GM18517 (cell line): ENCODE measurements around the gene KANSL2.
"Not testable (repeated sequence)": the region's sequence is repeated elsewhere in the genome, so short reads cannot be mapped to it uniquely, and the experiment has no call there.

Experiments used
- ATAC-seq: cut with Tn5 transposase; IDR thresholded peaks from one replicate; pipeline ENCODE4 v1.9.1; 2021; ENCODE audit warnings: mild to moderate bottlenecking, moderate library complexity; ENCODE audit not compliant: unreplicated experiment

KANSL2 gene, protein sequence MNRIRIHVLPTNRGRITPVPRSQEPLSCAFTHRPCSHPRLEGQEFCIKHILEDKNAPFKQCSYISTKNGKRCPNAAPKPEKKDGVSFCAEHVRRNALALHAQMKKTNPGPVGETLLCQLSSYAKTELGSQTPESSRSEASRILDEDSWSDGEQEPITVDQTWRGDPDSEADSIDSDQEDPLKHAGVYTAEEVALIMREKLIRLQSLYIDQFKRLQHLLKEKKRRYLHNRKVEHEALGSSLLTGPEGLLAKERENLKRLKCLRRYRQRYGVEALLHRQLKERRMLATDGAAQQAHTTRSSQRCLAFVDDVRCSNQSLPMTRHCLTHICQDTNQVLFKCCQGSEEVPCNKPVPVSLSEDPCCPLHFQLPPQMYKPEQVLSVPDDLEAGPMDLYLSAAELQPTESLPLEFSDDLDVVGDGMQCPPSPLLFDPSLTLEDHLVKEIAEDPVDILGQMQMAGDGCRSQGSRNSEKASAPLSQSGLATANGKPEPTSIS

DNA sequence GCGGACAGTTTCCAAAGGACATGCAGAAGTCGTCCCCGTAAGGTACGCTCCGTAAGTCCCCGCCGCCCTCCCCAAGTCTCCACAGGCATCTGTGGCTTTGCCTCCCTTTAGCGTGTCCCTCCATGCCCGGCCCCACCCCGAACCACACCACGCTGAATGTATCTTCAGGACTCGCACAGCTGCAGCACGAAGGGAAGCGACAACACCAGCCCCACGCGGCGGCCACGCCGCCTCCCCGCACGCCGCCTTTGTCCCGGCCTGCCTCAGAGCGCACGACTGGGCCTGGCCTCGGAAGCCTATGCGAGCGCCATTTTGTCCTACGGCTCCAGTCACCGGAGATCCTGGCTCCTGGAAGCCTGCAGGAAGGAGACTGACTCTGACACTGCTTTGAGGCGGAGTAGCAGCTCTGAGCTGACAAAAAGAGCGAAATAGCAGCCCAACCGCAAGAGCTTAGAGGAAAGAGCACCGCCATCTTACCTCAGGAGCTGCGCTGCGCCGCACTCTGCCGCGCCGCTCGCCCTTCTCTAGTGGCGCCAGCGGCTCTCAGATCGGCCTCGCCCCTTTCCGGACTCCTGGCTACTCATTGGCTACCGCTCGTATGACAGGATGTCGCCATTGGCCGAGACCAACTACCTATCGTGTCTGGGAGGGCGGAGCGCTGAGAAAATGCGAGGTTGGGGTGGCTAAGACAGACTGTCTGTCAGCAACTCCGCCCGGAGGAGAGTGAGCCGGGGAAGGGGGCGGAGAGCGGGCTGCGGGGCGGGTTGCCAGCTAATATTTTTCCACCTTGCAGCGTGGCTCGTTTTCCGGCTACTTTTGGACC lies at the start of gene KANSL2:
Gene KANSL2, minus strand, starts transcription at position 529 of the 823 bp plus-strand sequence. CDS start 606 bp downstream, outside the sequence.
- peak; percentile 99 for ATAC-seq

DNA sequence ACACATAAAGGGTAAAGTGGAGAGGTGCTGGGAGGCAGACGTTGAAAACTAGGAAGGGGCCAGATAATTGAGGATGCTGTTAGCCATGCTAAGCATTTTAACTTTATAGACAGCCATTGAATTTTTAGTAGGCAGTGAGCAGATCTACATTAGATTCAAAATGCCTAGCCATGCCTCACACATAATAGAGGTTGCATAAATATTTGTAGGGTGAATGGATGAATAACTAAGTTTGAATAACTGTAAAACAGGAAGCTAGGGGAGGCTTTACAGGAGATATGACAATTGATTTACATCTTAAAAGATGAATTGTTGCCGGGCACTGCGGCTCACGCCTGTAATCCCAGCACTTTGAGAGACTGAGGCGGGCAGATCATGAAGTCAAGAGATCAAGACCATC lies 46.8 kb upstream of the KANSL2 start:
- ATAC-seq: no peak

GRCh38 chr12:48720737-48721136 lies 38.7 kb upstream of the KANSL2 start:
- ATAC-seq: not testable (repeated sequence)

DNA sequence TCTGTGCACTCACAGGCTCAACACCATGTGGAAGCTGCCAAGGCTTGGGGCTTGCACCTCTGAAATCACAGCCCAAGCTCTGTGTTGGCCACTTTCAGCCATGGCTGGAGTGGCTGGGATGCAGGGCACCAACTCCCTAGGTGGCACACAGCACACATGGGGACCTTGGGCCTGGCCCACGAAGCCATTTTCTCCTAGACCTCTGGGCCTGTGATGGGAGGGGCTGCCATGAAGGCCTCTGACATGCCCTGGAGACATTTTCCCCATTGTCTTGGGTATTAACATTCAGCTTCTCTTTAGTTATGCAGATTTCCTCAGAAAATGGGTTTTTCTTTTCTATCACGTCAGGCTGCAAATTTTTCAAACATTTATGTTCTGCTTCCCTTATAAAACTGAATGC lies 38.1 kb upstream of the KANSL2 start:
- not testable (repeated sequence) for ATAC-seq

GRCh38 chr12:48719002-48719401 lies 37.0 kb upstream of the KANSL2 start:
- not testable (repeated sequence) for ATAC-seq

GRCh38 chr12:48717252-48717695 lies 35.2 kb upstream of the KANSL2 start:
- ATAC-seq: peak; percentile 7

- ATAC-seq: peak; percentile 98
These were observed 34.6 kb upstream of the KANSL2 start, which contains the start of gene CCNT1 for GRCh38 chr12:48716493-48717251. Gene CCNT1 (minus strand): TSS chr12:48716707. CDS start chr12:48716675, 32 bp downstream.

DNA sequence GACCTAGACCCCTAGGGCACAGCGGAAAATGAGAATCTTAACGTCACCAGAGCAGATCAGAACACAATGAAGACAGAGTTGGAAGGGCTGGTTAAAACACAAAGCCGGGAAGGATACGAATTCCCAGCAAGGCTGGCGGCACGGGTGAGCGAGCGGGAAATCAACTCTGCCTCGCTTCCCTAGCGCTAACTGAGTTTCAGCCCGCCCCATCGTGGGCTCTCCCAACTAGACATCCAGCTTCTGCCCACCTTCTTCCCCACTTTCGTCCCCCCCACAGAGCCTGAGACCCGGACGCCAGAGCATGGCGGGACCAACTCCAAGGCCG lies 34.1 kb upstream of the KANSL2 start:
- ATAC-seq: no peak

GRCh38 chr12:48712209-48712608 lies 30.2 kb upstream of the KANSL2 start:
- ATAC-seq: no peak

DNA sequence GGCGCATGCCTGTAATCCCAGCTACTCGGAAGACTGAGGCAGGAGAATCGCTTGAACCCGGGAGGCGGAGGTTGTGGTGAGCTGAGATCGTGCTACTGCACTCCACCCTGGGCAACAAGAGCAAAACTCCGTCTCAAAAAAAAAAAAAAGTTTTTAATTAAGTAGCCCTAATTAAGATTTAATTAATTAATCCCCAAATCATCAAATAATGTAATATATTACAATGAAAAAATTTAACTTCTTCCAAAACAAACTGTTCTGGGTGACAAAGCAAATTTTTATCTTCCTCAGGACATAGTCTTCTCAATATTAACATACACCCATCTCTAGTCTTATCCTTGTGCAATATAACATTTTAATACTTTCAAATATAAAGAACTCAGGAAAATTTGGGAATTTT lies 16.8 kb upstream of the KANSL2 start:
- not testable (repeated sequence) for ATAC-seq

DNA sequence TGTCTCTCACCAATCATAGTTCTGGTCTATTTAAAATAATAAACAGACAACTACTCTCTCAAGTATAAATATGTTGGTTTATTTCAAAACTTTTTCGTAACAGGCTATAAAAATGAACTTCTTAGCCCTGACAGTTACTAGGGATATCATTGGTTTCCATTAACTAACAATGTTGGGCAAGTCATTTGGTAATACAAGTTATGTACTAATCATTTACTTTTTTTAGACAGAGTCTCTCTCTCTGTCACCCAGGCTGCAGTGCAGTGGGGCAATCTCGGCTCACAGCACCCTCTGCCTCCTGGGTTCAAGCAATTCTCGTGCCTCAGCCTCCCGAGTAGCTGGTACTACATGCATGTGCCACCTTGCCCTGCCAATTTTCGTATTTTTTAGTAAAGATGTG lies 14.6 kb upstream of the KANSL2 start:
- no peak for ATAC-seq

DNA sequence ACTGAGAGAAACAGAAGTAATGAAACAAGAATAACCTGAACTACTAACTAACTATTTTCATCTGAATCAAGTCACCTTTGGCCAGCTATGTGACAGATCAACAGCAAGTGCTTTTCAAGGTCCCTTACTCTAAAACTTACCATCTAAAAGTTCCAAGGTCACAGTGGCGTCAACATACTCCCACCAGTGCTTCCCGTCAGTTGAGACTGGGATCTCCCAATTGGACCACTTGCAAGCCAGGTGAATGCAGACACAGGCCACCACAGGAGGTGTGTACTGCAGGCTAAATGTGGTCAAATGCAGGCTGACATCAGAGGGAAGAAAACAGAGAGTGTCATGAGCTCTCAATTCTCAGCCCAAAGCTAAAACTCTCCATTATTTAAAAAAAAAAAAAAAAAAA lies 13.8 kb upstream of the KANSL2 start:
- no peak for ATAC-seq

- ATAC-seq: no peak
These were observed 12.0 kb upstream of the KANSL2 start for GRCh38 chr12:48694038-48694437.

DNA sequence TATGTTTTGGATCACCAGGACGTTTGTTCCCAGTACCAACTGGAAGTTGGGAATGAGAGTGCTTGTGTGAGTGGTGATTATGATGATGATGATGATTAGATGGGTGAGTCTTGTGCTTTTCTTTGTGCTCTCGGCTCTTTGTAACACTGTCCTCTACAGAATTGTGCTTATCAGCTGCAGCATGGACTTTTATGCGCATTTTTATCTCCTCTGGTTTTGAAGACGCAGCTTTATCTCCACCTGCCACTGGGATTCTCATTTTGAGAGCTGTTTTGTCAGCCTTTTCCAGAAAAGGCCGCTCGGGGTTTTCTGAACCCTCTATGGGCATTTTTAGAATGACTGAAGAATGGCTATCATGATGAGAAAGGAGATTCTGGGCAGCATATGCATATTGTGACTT lies 11.5 kb upstream of the KANSL2 start:
- no peak for ATAC-seq

DNA sequence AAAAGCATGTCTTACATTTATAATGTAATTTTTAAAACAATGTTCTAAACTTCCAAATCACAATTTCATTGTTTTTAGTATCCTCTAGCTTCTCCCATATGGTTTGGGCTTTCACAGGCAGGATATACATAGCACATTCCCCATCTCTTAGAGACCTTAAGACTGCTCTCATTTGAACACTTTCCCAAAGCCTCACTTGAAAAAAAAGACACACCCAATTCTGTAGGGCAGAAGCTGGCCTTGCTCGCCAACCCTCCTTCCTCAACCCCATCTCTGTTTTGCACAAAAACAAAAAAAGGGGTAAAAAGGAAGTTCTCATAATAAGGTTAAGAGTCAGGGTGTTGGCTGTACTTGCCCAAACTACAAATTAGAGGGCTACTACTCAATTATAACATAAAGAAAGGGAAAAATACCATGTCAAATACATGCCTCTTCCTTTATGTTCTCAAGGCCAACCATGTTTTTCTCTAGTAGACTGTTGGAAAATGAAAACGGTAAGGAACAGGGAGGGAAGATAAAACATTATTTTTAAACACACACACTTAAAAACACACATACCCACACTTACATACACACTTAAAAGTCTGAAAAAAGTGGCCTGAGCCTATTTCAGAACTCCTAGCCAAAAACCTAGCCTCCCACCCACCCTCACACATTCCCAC lies 9.9 kb upstream of the KANSL2 start:
- ATAC-seq: no peak

- no peak for ATAC-seq
These were observed 9.0 kb upstream of the KANSL2 start for GRCh38 chr12:48690990-48691389.

- ATAC-seq: no peak
These were observed 8.4 kb upstream of the KANSL2 start for GRCh38 chr12:48690436-48690835.

- no peak for ATAC-seq
These were observed 6.8 kb upstream of the KANSL2 start for GRCh38 chr12:48688836-48689235.

GRCh38 chr12:48687592-48687991 lies 5.6 kb upstream of the KANSL2 start:
- ATAC-seq: no peak

DNA sequence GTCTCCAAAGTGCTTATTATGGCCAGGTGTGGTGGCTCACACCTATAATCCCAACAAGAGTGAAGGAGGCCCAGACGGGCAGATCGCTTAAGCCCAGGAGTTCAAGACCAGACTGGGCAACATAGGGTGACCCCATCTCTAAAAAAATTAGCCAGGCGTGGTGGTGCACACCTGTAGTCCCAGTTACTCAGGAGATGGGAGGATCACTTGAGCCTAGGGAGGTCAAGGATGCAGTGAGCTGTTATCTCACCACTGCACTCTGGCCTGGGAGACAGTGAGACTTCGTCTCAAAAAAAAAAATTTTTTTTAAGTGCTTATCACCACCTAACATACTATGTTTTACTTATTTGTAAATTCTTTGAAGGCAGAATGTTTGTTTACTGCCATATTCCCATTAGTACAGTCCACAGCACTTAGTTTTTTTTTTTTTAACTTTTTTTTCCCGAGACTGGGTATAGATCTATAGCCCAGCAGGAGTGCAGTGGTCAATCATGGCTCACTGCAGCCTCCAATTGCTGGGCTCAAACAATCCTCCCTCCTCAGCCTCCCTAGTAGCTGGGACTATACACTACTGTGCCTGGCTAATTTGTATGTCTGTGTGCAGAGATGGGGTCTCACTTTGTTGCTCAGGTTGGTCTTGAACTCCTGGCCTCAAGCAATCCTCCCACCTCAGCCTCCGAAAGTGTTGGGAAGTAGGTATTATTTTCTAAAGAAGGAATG lies 4.7 kb upstream of the KANSL2 start:
- no peak for ATAC-seq
